Thyroid gland (tissue), 4 donors: ENCODE data around the gene OR2A7.
"Not testable (repeated sequence)": the region's sequence is repeated elsewhere in the genome, so short reads cannot be mapped to it uniquely, and the experiment has no call there.

ENCODE experiments used
- POLR2A ChIP-seq, 2 donors: fragments of 450-650 bp; IDR thresholded peaks; one replicate each; pipeline ENCODE4 v1.6.1; 2017; ENCODE audit warnings: antibody characterized with exemption in 2 of 2, mild to moderate bottlenecking in 2 of 2, moderate library complexity in 1 of 2
- TF ChIP-seq, protein P1 (sequence below), 6 experiments: fragments of 200-600 bp in 3 of 6; fragments of 450-650 bp in 3 of 6; sonication (generic) in 3 of 6; IDR thresholded peaks; one replicate each; pipeline ENCODE4 v1.5.1; 2016 to 2019; ENCODE audit warnings: antibody characterized with exemption in 6 of 6, mild to moderate bottlenecking in 2 of 6, inconsistent platforms in 1 of 6, moderate library complexity in 1 of 6

GRCh38 chr7:144239365-144239764 lies 25.2 kb downstream of the OR2A7 start, which contains the start of gene OR2A42:
- TF ChIP-seq, protein P1, sequence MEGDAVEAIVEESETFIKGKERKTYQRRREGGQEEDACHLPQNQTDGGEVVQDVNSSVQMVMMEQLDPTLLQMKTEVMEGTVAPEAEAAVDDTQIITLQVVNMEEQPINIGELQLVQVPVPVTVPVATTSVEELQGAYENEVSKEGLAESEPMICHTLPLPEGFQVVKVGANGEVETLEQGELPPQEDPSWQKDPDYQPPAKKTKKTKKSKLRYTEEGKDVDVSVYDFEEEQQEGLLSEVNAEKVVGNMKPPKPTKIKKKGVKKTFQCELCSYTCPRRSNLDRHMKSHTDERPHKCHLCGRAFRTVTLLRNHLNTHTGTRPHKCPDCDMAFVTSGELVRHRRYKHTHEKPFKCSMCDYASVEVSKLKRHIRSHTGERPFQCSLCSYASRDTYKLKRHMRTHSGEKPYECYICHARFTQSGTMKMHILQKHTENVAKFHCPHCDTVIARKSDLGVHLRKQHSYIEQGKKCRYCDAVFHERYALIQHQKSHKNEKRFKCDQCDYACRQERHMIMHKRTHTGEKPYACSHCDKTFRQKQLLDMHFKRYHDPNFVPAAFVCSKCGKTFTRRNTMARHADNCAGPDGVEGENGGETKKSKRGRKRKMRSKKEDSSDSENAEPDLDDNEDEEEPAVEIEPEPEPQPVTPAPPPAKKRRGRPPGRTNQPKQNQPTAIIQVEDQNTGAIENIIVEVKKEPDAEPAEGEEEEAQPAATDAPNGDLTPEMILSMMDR (IDR thresholded peaks at IDR 0.05): not testable (repeated sequence)
- TF ChIP-seq POLR2A (IDR thresholded peaks at IDR 0.05): not testable (repeated sequence)
